ENCODE measurements around the gene CLEC3B. TPM values are rescaled to one million over a fixed set of nuclear protein-coding genes. Genes with fewer than 3 reads are reported as not detected.

CLEC3B gene
- total and polyA plus RNA-seq, 2 donors (not counting 3 experiments of a cell fraction or from before 2014, with no cell fraction given) = 1.8 TPM; not detected in 1

GRCh38 chr3:45043728-45044299, 17.7 kb downstream of the CLEC3B start:
- Histone ChIP-seq H3K9me3 (replicated peaks; ENCODE audit: control insufficient read depth, insufficient read depth, low read length) (no peaks in the 10 kb centered on the region), H3K27me3 (ENCODE audit: control insufficient read depth in 2 of 2, insufficient read depth in 2 of 2, low read length in 2 of 2) (peaks cover 7 to 13% of the 10 kb centered on the region in 2 experiments), H3K36me3 (ENCODE audit: control insufficient read depth in 2 of 2, extremely low read depth in 1 of 2, insufficient read depth in 2 of 2, low read length in 2 of 2) (no peaks in the 10 kb centered on the region), H2AFZ (ENCODE audit: low read depth, low read length) (peak overlapping the region; percentile 23), H3K9me1 (replicated peaks; ENCODE audit: control insufficient read depth, extremely low read depth, insufficient read depth, low read length) (no peaks in the 10 kb centered on the region), H3K4me1 (ENCODE audit: control insufficient read depth, extremely low read depth, insufficient read depth, low read length) (no peaks in the 10 kb centered on the region), H3K9ac (replicated peaks; ENCODE audit: extremely low read depth, insufficient read depth, low read length) (no peak overlapping the region), H4K20me1 (replicated peaks; ENCODE audit: control insufficient read depth, extremely low read depth, insufficient read depth, low read length) (no peaks in the 10 kb centered on the region), H3K79me2 (ENCODE audit: control insufficient read depth, insufficient read depth, low read length) (no peaks in the 10 kb centered on the region), H3K27ac (ENCODE audit: insufficient read depth, low read depth, low read length) (no peak overlapping the region), H3K4me3 (replicated peaks in 1 of 3; ENCODE audit: insufficient read depth in 1 of 3, low read depth in 1 of 3, low read length in 3 of 3) (no peak overlapping the region), H3K4me2 (ENCODE audit: insufficient read depth, low read length) (no peak overlapping the region)
- intact Hi-C loops (cut with micrococcal nuclease) = loop anchor here (5.0 kb wide), 1 partner anchor 298 kb away; no protein-coding TSS in a partner anchor
- ChIA-PET CTCF (interaction anchor here (0.7 to 11.6 kb wide), 6 partner anchors 11 to 515 kb away, joined by 3 to 467 read pairs (median 23); no protein-coding TSS in a partner anchor), POLR2A (no interaction called here)
- FAIRE-seq = peak; percentile 91
- dilution Hi-C loops (cut with MboI; ENCODE audit: extremely low pct_ligation_motif_present, low sequenced_read_pairs) = loop anchor here (25.0 kb wide), 1 partner anchor 468 kb away; no protein-coding TSS in a partner anchor
- no peak for DNase-seq (ENCODE audit: low read depth, low spot score)
- TF ChIP-seq FOS (IDR thresholded peaks at IDR 0.05; ENCODE audit: borderline replicate concordance, insufficient read depth, low read length) = peak; percentile 81
- TF ChIP-seq POLR2AphosphoS5 (IDR thresholded peaks at IDR 0.05; ENCODE audit: insufficient read depth, low read depth, low read length) = no peak
- TF ChIP-seq JUN (IDR thresholded peaks at IDR 0.05; ENCODE audit: borderline replicate concordance, insufficient read depth, insufficient read length, low read depth) = peak; percentile 49
- no TSS peak for BruUV-seq (replicated peaks)

- Histone ChIP-seq H3K36me3 (ENCODE audit: control insufficient read depth in 2 of 2, extremely low read depth in 1 of 2, insufficient read depth in 2 of 2, low read length in 2 of 2) (no peaks in the 10 kb centered on the region), H3K9me3 (replicated peaks; ENCODE audit: control insufficient read depth, insufficient read depth, low read length) (no peaks in the 10 kb centered on the region), H4K20me1 (replicated peaks; ENCODE audit: control insufficient read depth, extremely low read depth, insufficient read depth, low read length) (no peaks in the 10 kb centered on the region), H3K9ac (replicated peaks; ENCODE audit: extremely low read depth, insufficient read depth, low read length) (no peak overlapping the region), H3K27me3 (ENCODE audit: control insufficient read depth in 2 of 2, insufficient read depth in 2 of 2, low read length in 2 of 2) (peaks cover 18 to 20% of the 10 kb centered on the region in 2 experiments), H2AFZ (ENCODE audit: low read depth, low read length) (no peak overlapping the region), H3K79me2 (ENCODE audit: control insufficient read depth, insufficient read depth, low read length) (no peaks in the 10 kb centered on the region), H3K9me1 (replicated peaks; ENCODE audit: control insufficient read depth, extremely low read depth, insufficient read depth, low read length) (no peaks in the 10 kb centered on the region), H3K4me1 (ENCODE audit: control insufficient read depth, extremely low read depth, insufficient read depth, low read length) (no peaks in the 10 kb centered on the region), H3K4me3 (replicated peaks in 1 of 3; ENCODE audit: insufficient read depth in 1 of 3, low read depth in 1 of 3, low read length in 3 of 3) (no peak overlapping the region), H3K27ac (ENCODE audit: insufficient read depth, low read depth, low read length) (no peak overlapping the region), H3K4me2 (ENCODE audit: insufficient read depth, low read length) (no peak overlapping the region)
- TF ChIP-seq POLR2A (IDR thresholded peaks at IDR 0.05; ENCODE audit: low read depth, low read length) (no peak), CTCF (IDR thresholded peaks at IDR 0.05; ENCODE audit: extremely low read depth in 1 of 2, insufficient read depth in 1 of 2, low read depth in 1 of 2, low read length in 2 of 2) (no peak)
- FAIRE-seq (no peak), DNase-seq (ENCODE audit: low read depth, low spot score) (no peak)
- no TSS peak for BruUV-seq (replicated peaks)
- intact Hi-C loops (cut with micrococcal nuclease) (no loop called here), dilution Hi-C loops (cut with MboI; ENCODE audit: extremely low pct_ligation_motif_present, low sequenced_read_pairs) (loop anchor here (25.0 kb wide), 1 partner anchor 464 kb away; no protein-coding TSS in a partner anchor)
- POLR2A ChIA-PET = no interaction called here
- CTCF ChIA-PET = interaction anchor here (1.1 to 2.5 kb wide), 2 partner anchors 156 to 162 kb away, joined by 3 to 7 read pairs; no protein-coding TSS in a partner anchor
Observed at GRCh38 chr3:45048244-45048643, 22.1 kb downstream of the CLEC3B start.
